Stomach (tissue), 9 donors: Measurements from ENCODE around the gene AARS1. TPM values are rescaled to one million over a fixed set of nuclear protein-coding genes. Genes with fewer than 3 reads are reported as not detected.
"Not testable (repeated sequence)": the region's sequence is repeated elsewhere in the genome, so short reads cannot be mapped to it uniquely, and the experiment has no call there.

Source experiments
- DNase-seq, 2 donors: peaks; one replicate each; pipeline versions ENCODE4 v3.0.0 to v3.0.0-alpha.2; 2013 to 2019
- H3K27ac ChIP-seq, 5 donors: fragments of 200-600 bp in 4 of 5; sonication (generic) in 4 of 5; one replicate each; pipeline ENCODE4 v1.5.1; 2013 to 2019; ENCODE audit warnings: mild to moderate bottlenecking in 1 of 5, moderate library complexity in 1 of 5
- H3K27me3 ChIP-seq, 3 donors: fragments of 200-600 bp; sonication (generic); one replicate each; pipeline ENCODE4 v1.5.1; 2017 to 2019; ENCODE audit warnings: mixed run types in 1 of 3
- H3K36me3 ChIP-seq, 4 donors: fragments of 200-600 bp; sonication (generic); 1 replicate in 3 of 4; 2 replicates in 1 of 4; pipeline ENCODE4 v1.5.1; 2016 to 2019
- H3K4me1 ChIP-seq, 4 donors: fragments of 200-600 bp; sonication (generic); one replicate each; pipeline ENCODE4 v1.5.1; 2016 to 2019
- H3K4me3 ChIP-seq, 4 donors: fragments of 200-600 bp; sonication (generic) in 3 of 4; one replicate each; pipeline ENCODE4 v1.5.1; 2016 to 2019; ENCODE audit warnings: mild to moderate bottlenecking in 1 of 4
- H3K9me3 ChIP-seq, 4 donors: fragments of 200-600 bp; sonication (generic); one replicate each; pipeline ENCODE4 v1.5.1; 2016 to 2019
- WGBS, 5 donors: extraction: QIAGEN DNeasy Blood & Tissue Kit in 3 of 5; methylation state at CpG; one replicate each; pipeline versions ENCODE4 v1.1.5 to v1.1.7; 2013 to 2018; 5-methylcytosine and 5-hydroxymethylcytosine counted together
- intact Hi-C: fragments of 100-400 bp; cut with DNase I; formaldehyde crosslinking; loops from one replicate; pipeline ENCODE4 v1.15.1; 2023; ENCODE audit warnings: low total_unique reads
- polyA plus RNA-seq, 3 donors: library from polyadenylated mRNA; stranded (reverse); fragments of 200-250 nt; gene quantifications; one replicate each; pipeline ENCODE4 v1.2.3, GENCODE V29; 2013
- total RNA-seq, 5 donors: library from RNA; depleted of rRNA; stranded (reverse); fragments of >200 nt; gene quantifications; one replicate each; pipeline versions ENCODE4 v1.1.0 to v1.2.3, GENCODE V29; 2014 to 2016
- donor health status: healthy with polysubstance abuse.
- donor health status: Bipolar disorder and iron deficiency.
- donor health status: healthy.

Gene AARS1
- total and polyA plus RNA-seq, 8 donors = 26.7 to 143 (median 49.4) TPM

GRCh38 chr16:70225430-70225829 is 63.9 kb downstream of the AARS1 start:
- peaks cover 0 to 65% (median 58%) of the 10 kb centered on the region in 4 donors for H3K36me3 ChIP-seq
- WGBS, 5 donors = 92 to 100% (median 93%) methylated on average over 1 to 4 of the region's 4 CpGs
- H3K4me1 ChIP-seq, H3K27me3 ChIP-seq, H3K4me3 ChIP-seq, intact Hi-C loops, DNase-seq, H3K27ac ChIP-seq, H3K9me3 ChIP-seq: not testable (repeated sequence)

GRCh38 chr16:70224645-70225044 is 64.7 kb downstream of the AARS1 start:
- H3K4me3 ChIP-seq, H3K27me3 ChIP-seq, H3K27ac ChIP-seq, H3K4me1 ChIP-seq, intact Hi-C loops, DNase-seq, H3K9me3 ChIP-seq: not testable (repeated sequence)
- 90 to 98% (median 96%) methylated on average over 2 to 18 of the region's 24 CpGs for WGBS, 5 donors
- peaks cover 2 to 63% (median 59%) of the 10 kb centered on the region in 4 donors for H3K36me3 ChIP-seq

- H3K4me1 ChIP-seq, intact Hi-C loops, H3K27ac ChIP-seq, H3K27me3 ChIP-seq, H3K9me3 ChIP-seq, H3K4me3 ChIP-seq, DNase-seq: not testable (repeated sequence)
- H3K36me3 ChIP-seq = peaks cover 3 to 64% (median 60%) of the 10 kb centered on the region in 4 donors
- WGBS, 5 donors = 50 to 74% (median 59%) methylated on average over 1 of the region's 3 CpGs
Observed at GRCh38 chr16:70223971-70224513, 65.3 kb downstream of the AARS1 start.

GRCh38 chr16:70223216-70223615 is 66.1 kb downstream of the AARS1 start:
- 56 to 67% (median 60%) methylated on average over 1 of the region's 2 CpGs; no CpG with 5 or more reads in 2 of the 5 donors for WGBS, 5 donors
- intact Hi-C loops, H3K27me3 ChIP-seq, H3K4me3 ChIP-seq, DNase-seq, H3K27ac ChIP-seq, H3K4me1 ChIP-seq, H3K9me3 ChIP-seq: not testable (repeated sequence)
- peaks cover 3 to 57% (median 56%) of the 10 kb centered on the region in 4 donors for H3K36me3 ChIP-seq

- DNase-seq, H3K27me3 ChIP-seq, H3K9me3 ChIP-seq, H3K4me1 ChIP-seq, H3K4me3 ChIP-seq, H3K27ac ChIP-seq, intact Hi-C loops: not testable (repeated sequence)
- WGBS, 5 donors = 66 to 77% (median 67%) methylated on average over 1 to 2 of the region's 2 CpGs
- H3K36me3 ChIP-seq = peaks cover 3 to 55% (median 53%) of the 10 kb centered on the region in 4 donors
Observed at GRCh38 chr16:70222574-70222973, 66.7 kb downstream of the AARS1 start.

GRCh38 chr16:70218586-70218985 is 70.7 kb downstream of the AARS1 start:
- H3K36me3 ChIP-seq = peaks cover 3 to 41% (median 29%) of the 10 kb centered on the region in 4 donors
- not testable (repeated sequence) for DNase-seq

GRCh38 chr16:70206382-70206781 is 82.9 kb downstream of the AARS1 start:
- H3K27me3 ChIP-seq, DNase-seq, H3K36me3 ChIP-seq, H3K4me3 ChIP-seq, H3K9me3 ChIP-seq, intact Hi-C loops, H3K4me1 ChIP-seq: not testable (repeated sequence)
- peak overlapping the region in 2 of 5 donors; percentile 27 to 31 for H3K27ac ChIP-seq
- 54 to 75% (median 64%) methylated on average over 3 to 6 of the region's 6 CpGs for WGBS, 5 donors

More at GRCh38 chr16:70218586-70218985, 70.7 kb downstream of the AARS1 start:
- WGBS, 5 donors = 67 to 80% (median 74%) methylated on average over 2 of the region's 2 CpGs
- H3K9me3 ChIP-seq, H3K4me1 ChIP-seq, H3K4me3 ChIP-seq, intact Hi-C loops, H3K27ac ChIP-seq, H3K27me3 ChIP-seq: not testable (repeated sequence)

GRCh38 chr16:70204668-70205405 is 84.5 kb downstream of the AARS1 start:
- 90 to 98% (median 92%) methylated on average over 2 to 41 of the region's 46 CpGs for WGBS, 5 donors
- DNase-seq, H3K27me3 ChIP-seq, H3K4me1 ChIP-seq, intact Hi-C loops, H3K4me3 ChIP-seq, H3K27ac ChIP-seq, H3K36me3 ChIP-seq, H3K9me3 ChIP-seq: not testable (repeated sequence)

- H3K36me3 ChIP-seq, H3K27ac ChIP-seq, H3K4me1 ChIP-seq, H3K9me3 ChIP-seq, DNase-seq, H3K27me3 ChIP-seq, H3K4me3 ChIP-seq, intact Hi-C loops: not testable (repeated sequence)
- 93 to 98% (median 95%) methylated on average over 3 to 17 of the region's 29 CpGs for WGBS, 5 donors
Observed at GRCh38 chr16:70204010-70204409, 85.3 kb downstream of the AARS1 start.

GRCh38 chr16:70203508-70203907 is 85.8 kb downstream of the AARS1 start:
- H3K4me1 ChIP-seq, DNase-seq, H3K36me3 ChIP-seq, H3K27ac ChIP-seq, intact Hi-C loops, H3K9me3 ChIP-seq, H3K4me3 ChIP-seq, H3K27me3 ChIP-seq: not testable (repeated sequence)
- 74 to 86% (median 83%) methylated on average over 3 to 5 of the region's 7 CpGs for WGBS, 5 donors
